OCI-LY1 (cell line): ENCODE measurements around the gene CMTR1.

Experiments
- H2AFZ ChIP-seq: fragments of 200-600 bp; sonication (generic), shearing (Covaris generic); 2 replicates; pipeline ENCODE4 v1.6.0; 2014; ENCODE audit warnings: antibody characterized with exemption, mild to moderate bottlenecking, low read length
- H3F3A ChIP-seq: fragments of 200-600 bp; sonication (generic), shearing (Covaris generic); 2 replicates; pipeline ENCODE4 v1.6.0; 2014; ENCODE audit warnings: mild to moderate bottlenecking, antibody characterized with exemption, low read length, moderate library complexity; ENCODE audit not compliant: insufficient read depth
- H3K27ac ChIP-seq: fragments of 200-600 bp; sonication (generic); 2 replicates; pipeline ENCODE4 v1.5.1; 2014; ENCODE audit warnings: low read length, mixed run types, mild to moderate bottlenecking, low read depth; ENCODE audit not compliant: poor library complexity, severe bottlenecking
- H3K27me3 ChIP-seq: fragments of 200-600 bp; sonication (generic); 2 replicates; pipeline ENCODE4 v1.6.0; 2014; ENCODE audit warnings: antibody characterized with exemption, mild to moderate bottlenecking, low read length, moderate library complexity; ENCODE audit not compliant: insufficient read depth
- H3K36me3 ChIP-seq: fragments of 200-600 bp; sonication (generic); 2 replicates; pipeline ENCODE4 v1.6.1; 2014; ENCODE audit warnings: mild to moderate bottlenecking, antibody characterized with exemption, low read length, moderate library complexity, mixed read lengths; ENCODE audit not compliant: insufficient read depth
- H3K4me1 ChIP-seq: fragments of 200-600 bp; sonication (generic); 2 replicates; pipeline ENCODE4 v1.5.1; 2014; ENCODE audit warnings: mild to moderate bottlenecking, low read length, moderate library complexity; ENCODE audit not compliant: insufficient read depth, severe bottlenecking
- H3K4me2 ChIP-seq: fragments of 200-600 bp; sonication (generic), shearing (Covaris generic); 2 replicates; pipeline ENCODE4 v1.6.1; 2014; ENCODE audit warnings: low read length
- H3K4me3 ChIP-seq: fragments of 200-600 bp; sonication (generic); 2 replicates; pipeline ENCODE4 v1.5.1; 2014; ENCODE audit warnings: low read length, low read depth, mild to moderate bottlenecking, mixed read lengths; ENCODE audit not compliant: poor library complexity, severe bottlenecking
- H3K79me2 ChIP-seq: fragments of 200-600 bp; shearing (Covaris generic); 2 replicates; pipeline ENCODE4 v1.6.1; 2016; ENCODE audit warnings: mixed run types, low read length, mixed read lengths; ENCODE audit not compliant: insufficient read depth
- H3K9ac ChIP-seq: fragments of 200-600 bp; sonication (generic), shearing (Covaris generic); 2 replicates; pipeline ENCODE4 v1.6.1; 2014; ENCODE audit warnings: mild to moderate bottlenecking, low read length, mixed read lengths
- H3K9me2 ChIP-seq: fragments of 200-600 bp; sonication (generic), shearing (Covaris generic); 2 replicates; pipeline ENCODE4 v1.6.1; 2014; ENCODE audit warnings: low read depth, mild to moderate bottlenecking, low read length, mixed read lengths
- H3K9me3 ChIP-seq: fragments of 200-600 bp; shearing (Covaris generic); 2 replicates; pipeline ENCODE4 v1.6.1; 2014; ENCODE audit warnings: low read length, mixed read lengths
- H4K20me1 ChIP-seq: fragments of 200-600 bp; sonication (generic), shearing (Covaris generic); 2 replicates; pipeline ENCODE4 v1.6.0; 2016; ENCODE audit warnings: mild to moderate bottlenecking, low read length; ENCODE audit not compliant: insufficient read depth
- CTCF ChIP-seq: fragments of 200-600 bp; sonication (generic), shearing (Covaris generic); IDR thresholded peaks from 2 replicates; pipeline ENCODE4 v1.5.1; 2017; ENCODE audit warnings: mild to moderate bottlenecking, antibody characterized with exemption, low read length, moderate library complexity, mixed read lengths
- EZH2 ChIP-seq: fragments of 200-600 bp; sonication (generic), shearing (Covaris generic); IDR thresholded peaks from 2 replicates; pipeline ENCODE4 v1.8.0; 2017; ENCODE audit warnings: borderline replicate concordance, mixed run types, mild to moderate bottlenecking, antibody characterized with exemption, low read length, moderate library complexity, mixed read lengths

CMTR1 gene

GRCh38 chr6:37477191-37477590, 44.2 kb downstream of the CMTR1 start:
- no peak overlapping the region for H3K4me2 ChIP-seq
- H3K36me3 ChIP-seq = peaks cover 90% of the 10 kb centered on the region; the same call in 1 of the 2 replicates
- no peaks in the 10 kb centered on the region for H4K20me1 ChIP-seq
- no peak overlapping the region for H3K9ac ChIP-seq
- TF ChIP-seq EZH2 = no peak
- no peak for TF ChIP-seq CTCF
- no peaks in the 10 kb centered on the region for H3K4me1 ChIP-seq
- no peaks in the 10 kb centered on the region for H3K79me2 ChIP-seq
- no peaks in the 10 kb centered on the region for H3K9me2 ChIP-seq
- no peak overlapping the region for H2AFZ ChIP-seq
- H3K9me3 ChIP-seq = no peaks in the 10 kb centered on the region
- H3K4me3 ChIP-seq = no peak overlapping the region
- no peak overlapping the region for H3K27ac ChIP-seq
- no peaks in the 10 kb centered on the region for H3F3A ChIP-seq
- H3K27me3 ChIP-seq = no peaks in the 10 kb centered on the region

GRCh38 chr6:37477656-37478435, 44.8 kb downstream of the CMTR1 start:
- Histone ChIP-seq H3K36me3 (peaks cover 90% of the 10 kb centered on the region; the same call in 1 of the 2 replicates), H3F3A (no peaks in the 10 kb centered on the region), H3K9me3 (no peaks in the 10 kb centered on the region), H3K9me2 (no peaks in the 10 kb centered on the region), H3K27ac (no peak overlapping the region), H3K4me2 (no peak overlapping the region), H3K4me3 (no peak overlapping the region), H3K79me2 (no peaks in the 10 kb centered on the region), H3K9ac (no peak overlapping the region), H4K20me1 (no peaks in the 10 kb centered on the region), H3K4me1 (peaks cover under 1% of the 10 kb centered on the region), H2AFZ (no peak overlapping the region), H3K27me3 (no peaks in the 10 kb centered on the region)
- no peak for TF ChIP-seq CTCF
- no peak for TF ChIP-seq EZH2

GRCh38 chr6:37478827-37479226, 45.8 kb downstream of the CMTR1 start:
- Histone ChIP-seq H3K27ac (no peak overlapping the region), H3K4me2 (no peak overlapping the region), H3K9me2 (no peaks in the 10 kb centered on the region), H3K4me1 (peaks cover 10% of the 10 kb centered on the region), H4K20me1 (no peaks in the 10 kb centered on the region), H3K9me3 (no peaks in the 10 kb centered on the region), H3K9ac (no peak overlapping the region), H3K27me3 (no peaks in the 10 kb centered on the region), H2AFZ (no peak overlapping the region), H3K36me3 (peaks cover 82% of the 10 kb centered on the region; the same call in 1 of the 2 replicates), H3F3A (no peaks in the 10 kb centered on the region), H3K4me3 (no peak overlapping the region), H3K79me2 (no peaks in the 10 kb centered on the region)
- TF ChIP-seq CTCF = no peak
- no peak for TF ChIP-seq EZH2
